NCI-H345 treated with DMSO at 0.1 percent for 48 hours (cell line): Measurements from ENCODE around the gene SORCS2.
A peak's percentile ranks its signal among the peaks of the same experiment; 100 is the strongest.

ENCODE experiments used
- DNase-seq: peaks from one replicate; lab custom pipeline; 2025; ENCODE audit not compliant: unreplicated experiment; lab: John Stamatoyannopoulos, UW

Gene SORCS2

GRCh38 chr4:7516773-7517144 lies 324.4 kb downstream of the SORCS2 start:
- DNase-seq: no peak

GRCh38 chr4:7518871-7519637 lies 326.7 kb downstream of the SORCS2 start:
- DNase-seq: peak; percentile 61

GRCh38 chr4:7519638-7520376 lies 327.5 kb downstream of the SORCS2 start:
- DNase-seq: no peak

- no peak for DNase-seq
These were observed 329.3 kb downstream of the SORCS2 start for GRCh38 chr4:7521666-7522065.

- DNase-seq: no peak
These were observed 330.3 kb downstream of the SORCS2 start for GRCh38 chr4:7522452-7523220.

- no peak for DNase-seq
These were observed 331.2 kb downstream of the SORCS2 start for GRCh38 chr4:7523526-7523925.

GRCh38 chr4:7524064-7524682 lies 331.8 kb downstream of the SORCS2 start:
- DNase-seq: no peak

- no peak for DNase-seq
These were observed 332.5 kb downstream of the SORCS2 start for GRCh38 chr4:7524843-7525242.

GRCh38 chr4:7526491-7526890 lies 334.2 kb downstream of the SORCS2 start:
- no peak for DNase-seq

GRCh38 chr4:7526929-7527535 lies 334.7 kb downstream of the SORCS2 start:
- no peak for DNase-seq

GRCh38 chr4:7529368-7530080 lies 337.2 kb downstream of the SORCS2 start:
- no peak for DNase-seq

- no peak for DNase-seq
These were observed 337.7 kb downstream of the SORCS2 start for GRCh38 chr4:7530082-7530481.

- no peak for DNase-seq
These were observed 338.7 kb downstream of the SORCS2 start for GRCh38 chr4:7530932-7531639.

- no peak for DNase-seq
These were observed 339.3 kb downstream of the SORCS2 start for GRCh38 chr4:7531640-7531994.

GRCh38 chr4:7532043-7532442 lies 339.7 kb downstream of the SORCS2 start:
- no peak for DNase-seq

- DNase-seq: no peak
These were observed 340.9 kb downstream of the SORCS2 start for GRCh38 chr4:7533267-7533666.

GRCh38 chr4:7535094-7535493 lies 342.8 kb downstream of the SORCS2 start:
- no peak for DNase-seq

GRCh38 chr4:7535619-7536018 lies 343.3 kb downstream of the SORCS2 start:
- no peak for DNase-seq

GRCh38 chr4:7536876-7537275 lies 344.5 kb downstream of the SORCS2 start:
- DNase-seq: no peak
